Natural killer cell (primary cell): ENCODE measurements around the gene JARID2. TPM values are rescaled to one million over a fixed set of nuclear protein-coding genes. Genes with fewer than 3 reads are reported as not detected.

ENCODE experiments used
- ATAC-seq, 3 donors: fragments of 150-1000 bp in 2 of 3; fragments of 200-7000 bp in 1 of 3; cut with Tn5 transposase; 1 replicate in 1 of 3; 2 replicates in 2 of 3; pipeline ENCODE4 v1.10.0; 2021; ENCODE audit warnings: mild to moderate bottlenecking in 2 of 3, moderate library complexity in 2 of 3
- DNase-seq, 2 donors: peaks; one replicate each; pipeline versions ENCODE4 v3.0.0 to v3.0.0-alpha.2; 2013 to 2021; ENCODE audit warnings: mixed read lengths in 1 of 2
- H3K27ac ChIP-seq: one replicate; pipeline ENCODE4 v1.5.1; 2013; ENCODE audit warnings: mild to moderate bottlenecking, low read length
- H3K27me3 ChIP-seq: one replicate; pipeline ENCODE4 v1.6.1; 2013; ENCODE audit warnings: low read length; ENCODE audit not compliant: control insufficient read depth, insufficient read depth
- H3K36me3 ChIP-seq: one replicate; pipeline ENCODE4 v1.6.1; 2013; ENCODE audit warnings: low read length; ENCODE audit not compliant: control insufficient read depth, insufficient read depth
- H3K4me1 ChIP-seq: one replicate; pipeline ENCODE4 v1.6.1; 2013; ENCODE audit warnings: low read length; ENCODE audit not compliant: control insufficient read depth, insufficient read depth
- H3K4me3 ChIP-seq: one replicate; pipeline ENCODE4 v1.5.1; 2013; ENCODE audit warnings: low read length
- H3K9me3 ChIP-seq: one replicate; pipeline ENCODE4 v1.6.1; 2013; ENCODE audit warnings: low read length; ENCODE audit not compliant: control insufficient read depth, insufficient read depth
- H3K27ac Mint-ChIP-seq, 2 donors: one replicate each; pipeline ENCODE4 v1.8.0; 2022; ENCODE audit warnings: mild to moderate bottlenecking in 2 of 2, mixed read lengths in 2 of 2, moderate library complexity in 1 of 2
- H3K27me3 Mint-ChIP-seq, 2 donors: one replicate each; pipeline ENCODE4 v1.8.0; 2022; ENCODE audit warnings: low read depth in 2 of 2, mixed read lengths in 2 of 2
- H3K36me3 Mint-ChIP-seq: one replicate; pipeline ENCODE4 v1.8.0; 2022; ENCODE audit warnings: mixed read lengths
- H3K4me1 Mint-ChIP-seq, 2 donors: one replicate each; pipeline ENCODE4 v1.8.0; 2022; ENCODE audit warnings: mixed read lengths in 2 of 2
- H3K4me3 Mint-ChIP-seq: one replicate; pipeline ENCODE4 v1.8.0; 2022; ENCODE audit warnings: mild to moderate bottlenecking, moderate library complexity, mixed read lengths
- H3K9me3 Mint-ChIP-seq, 2 donors: one replicate each; pipeline ENCODE4 v1.8.0; 2022; ENCODE audit warnings: mixed read lengths in 2 of 2
- CTCF ChIP-seq: fragments of 200-600 bp; IDR thresholded peaks from one replicate; pipeline ENCODE4 v1.8.0; 2022; ENCODE audit warnings: antibody characterized with exemption
- WGBS: methylation state at CpG from one replicate; pipeline ENCODE4 v1.1.7; 2013; ENCODE audit warnings: missing lambda C conversion rate; ENCODE audit not compliant: insufficient coverage; 5-methylcytosine and 5-hydroxymethylcytosine counted together
- intact Hi-C: fragments of 100-400 bp; cut with micrococcal nuclease; formaldehyde crosslinking; loops from one replicate; pipeline ENCODE4 v1.14.2; 2022
- total RNA-seq, 4 donors: library from RNA; stranded (reverse); fragments of 120-200 nt in 1 of 4; gene quantifications; one replicate each; pipeline versions ENCODE4 v1.2.3 to v1.2.4, GENCODE V29; 2013 to 2022

Gene JARID2
- total RNA-seq, 3 donors from 2014 or later (not counting 1 experiment from before 2014, with no cell fraction given), result 49.9 to 60.9 (median 60.5) TPM

- Histone ChIP-seq H3K4me3 (no peak overlapping the region), H3K36me3 (no peaks in the 10 kb centered on the region), H3K27me3 (no peaks in the 10 kb centered on the region), H3K27ac (no peak overlapping the region), H3K9me3 (no peaks in the 10 kb centered on the region), H3K4me1 (peaks cover 64% of the 10 kb centered on the region)
- H3K36me3 Mint-ChIP-seq, result no peaks in the 10 kb centered on the region
- peak overlapping the region; percentile 73 to 79 for H3K27ac Mint-ChIP-seq
- peaks cover 93 to 94% of the 10 kb centered on the region in 2 donors for H3K4me1 Mint-ChIP-seq
- no peak for TF ChIP-seq CTCF
- 93% methylated on average over 12 of the region's 13 CpGs for WGBS
- no peak for DNase-seq
- H3K9me3 Mint-ChIP-seq, result no peaks in the 10 kb centered on the region
- intact Hi-C loops, result no loop called here
- peak overlapping the region; percentile 14 for H3K4me3 Mint-ChIP-seq
- no peak for ATAC-seq
- H3K27me3 Mint-ChIP-seq, result no peaks in the 10 kb centered on the region
Measured at GRCh38 chr6:15263780-15264374, 18.0 kb downstream of the JARID2 start.

GRCh38 chr6:15264412-15264811 lies 18.5 kb downstream of the JARID2 start:
- no peaks in the 10 kb centered on the region for H3K27me3 Mint-ChIP-seq
- no peak overlapping the region for H3K4me3 ChIP-seq
- no peak overlapping the region for H3K27ac ChIP-seq
- no peaks in the 10 kb centered on the region for H3K9me3 ChIP-seq
- WGBS, result no CpG with 5 or more reads among the region's 3 CpGs
- no peak for DNase-seq
- H3K36me3 Mint-ChIP-seq, result no peaks in the 10 kb centered on the region
- H3K36me3 ChIP-seq, result no peaks in the 10 kb centered on the region
- H3K27me3 ChIP-seq, result no peaks in the 10 kb centered on the region
- H3K4me1 ChIP-seq, result peaks cover 65% of the 10 kb centered on the region
- H3K4me1 Mint-ChIP-seq, result peaks cover 88 to 93% of the 10 kb centered on the region in 2 donors
- no peak for ATAC-seq
- peak overlapping the region; percentile 73 to 79 for H3K27ac Mint-ChIP-seq
- no peaks in the 10 kb centered on the region for H3K9me3 Mint-ChIP-seq
- H3K4me3 Mint-ChIP-seq, result peak overlapping the region; percentile 14
- intact Hi-C loops, result no loop called here
- TF ChIP-seq CTCF, result no peak

DNA sequence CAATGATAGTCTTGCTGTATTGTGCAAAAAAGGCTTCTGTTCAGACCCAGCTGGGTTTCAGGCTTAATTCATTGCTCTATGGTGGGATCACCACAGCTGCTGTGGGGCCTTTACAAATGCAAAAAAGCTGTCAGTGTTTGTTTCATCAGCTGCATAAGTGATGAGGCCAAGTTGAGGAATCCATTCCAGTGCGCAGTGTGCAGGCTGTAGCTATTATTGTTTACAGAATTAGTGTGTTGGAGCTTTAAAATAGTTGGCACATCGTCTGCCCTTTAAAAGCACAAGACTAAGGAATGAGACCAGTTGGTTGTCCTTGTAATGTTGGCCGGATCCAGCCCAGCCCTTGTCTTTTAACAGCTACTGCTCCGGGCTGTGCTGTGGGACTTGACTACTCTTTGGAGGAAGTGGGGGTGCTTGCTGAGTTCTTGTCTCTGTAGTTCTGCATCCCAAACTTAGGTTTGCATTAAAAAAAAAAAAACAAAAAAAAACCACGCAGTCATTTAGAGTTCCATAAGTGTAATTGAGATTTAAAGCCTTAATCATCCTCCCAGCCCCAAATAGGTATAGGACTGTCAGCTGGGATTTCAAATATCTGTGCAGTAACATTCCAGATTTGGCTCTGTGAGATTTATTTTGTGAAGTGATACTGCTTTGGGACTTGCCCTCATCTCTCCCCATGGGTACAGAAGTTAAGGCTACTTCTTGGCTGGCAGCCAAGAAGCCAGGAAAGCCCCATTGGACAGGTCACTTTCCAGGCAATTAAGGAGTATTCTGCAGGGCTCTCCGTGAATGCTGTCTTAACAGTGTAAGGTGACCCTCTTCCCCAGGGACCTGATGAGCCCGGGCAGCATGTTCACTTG lies 19.3 kb downstream of the JARID2 start:
- DNase-seq, result no peak
- Histone ChIP-seq H3K4me1 (peaks cover 69% of the 10 kb centered on the region), H3K27ac (no peak overlapping the region), H3K27me3 (no peaks in the 10 kb centered on the region), H3K36me3 (no peaks in the 10 kb centered on the region), H3K4me3 (no peak overlapping the region), H3K9me3 (no peaks in the 10 kb centered on the region)
- peaks cover 84 to 93% of the 10 kb centered on the region in 2 donors for H3K4me1 Mint-ChIP-seq
- 63% methylated on average over 6 of the region's 7 CpGs for WGBS
- no peak for TF ChIP-seq CTCF
- intact Hi-C loops, result no loop called here
- ATAC-seq, result peak in 1 of 3 donors; percentile 34
- peak overlapping the region; percentile 21 for H3K4me3 Mint-ChIP-seq
- H3K36me3 Mint-ChIP-seq, result no peaks in the 10 kb centered on the region
- H3K9me3 Mint-ChIP-seq, result no peaks in the 10 kb centered on the region
- H3K27me3 Mint-ChIP-seq, result no peaks in the 10 kb centered on the region
- peak overlapping the region; percentile 73 to 79 for H3K27ac Mint-ChIP-seq
